Activated T-cell treated with anti-CD3 and anti-CD28 coated beads, Interleukin-2, amount 50 U/mL, for 24 hours (primary cell): ENCODE measurements around the gene CDX1.

Source experiments
- DNase-seq: peaks from one replicate; pipeline ENCODE4 v3.0.0-alpha.2; 2020
- H3K27ac Mint-ChIP-seq: 2 replicates; pipeline ENCODE4 v1.8.0; 2020; ENCODE audit warnings: mild to moderate bottlenecking, mixed read lengths
- H3K27me3 Mint-ChIP-seq: 2 replicates; pipeline ENCODE4 v1.8.0; 2020; ENCODE audit warnings: mixed read lengths
- H3K36me3 Mint-ChIP-seq: 2 replicates; pipeline ENCODE4 v1.8.0; 2020; ENCODE audit warnings: low read depth, mixed read lengths
- H3K4me1 Mint-ChIP-seq: 2 replicates; pipeline ENCODE4 v1.8.0; 2020; ENCODE audit warnings: low read depth, mixed read lengths
- H3K4me3 Mint-ChIP-seq: 2 replicates; pipeline ENCODE4 v1.8.0; 2020; ENCODE audit warnings: mild to moderate bottlenecking, moderate library complexity, mixed read lengths
- H3K9me3 Mint-ChIP-seq: 2 replicates; pipeline ENCODE4 v1.8.0; 2020; ENCODE audit warnings: mixed read lengths

Gene CDX1

DNA sequence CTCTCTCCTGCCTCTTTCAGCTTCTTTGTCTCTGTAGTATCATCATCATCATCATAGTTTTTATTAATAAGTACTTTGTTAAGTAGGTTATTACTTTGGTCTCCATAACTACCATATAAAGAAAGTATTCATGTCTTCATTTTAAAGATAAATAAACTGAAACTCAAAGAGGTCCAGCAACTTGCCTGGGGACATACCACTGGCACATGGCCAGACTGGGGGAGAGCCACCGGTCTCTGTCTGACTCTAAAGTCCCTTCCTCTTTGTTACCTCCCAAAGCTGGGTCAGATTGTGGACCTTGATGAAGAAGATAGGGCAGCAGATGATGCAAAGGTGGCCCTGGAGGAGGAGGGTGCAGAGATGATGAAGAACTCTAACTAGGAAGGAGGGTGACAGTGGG is 8.5 kb downstream of the CDX1 start:
- no peak for DNase-seq
- Mint-ChIP-seq H3K4me3 (no peak overlapping the region), H3K27me3 (peaks cover 19% of the 10 kb centered on the region)

DNA sequence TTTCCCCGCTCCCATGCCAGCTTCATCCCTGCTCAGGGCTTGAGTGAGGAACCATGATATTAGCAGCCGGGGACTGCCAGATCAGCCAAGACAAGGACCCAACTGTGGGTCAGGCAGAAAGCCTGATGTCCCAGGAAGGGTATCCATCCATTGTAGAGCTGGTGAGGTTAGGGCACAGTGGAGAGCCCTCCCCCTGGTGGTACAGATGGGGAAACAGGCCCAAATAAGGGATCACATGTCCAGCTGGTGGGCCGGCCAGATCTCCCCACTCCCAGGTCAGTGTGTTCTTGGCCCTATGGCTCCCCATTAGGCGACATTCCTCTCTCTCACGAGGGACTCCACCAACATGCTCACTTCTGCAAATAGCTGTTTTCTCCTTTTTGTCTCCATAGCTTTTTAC is 9.0 kb downstream of the CDX1 start:
- Mint-ChIP-seq H3K27ac (no peak overlapping the region), H3K4me3 (no peak overlapping the region), H3K36me3 (no peaks in the 10 kb centered on the region), H3K9me3 (no peaks in the 10 kb centered on the region), H3K4me1 (no peaks in the 10 kb centered on the region), H3K27me3 (peaks cover 14% of the 10 kb centered on the region)
- DNase-seq: no peak

More for the DNA sequence above, 8.5 kb downstream of the CDX1 start:
- H3K27ac Mint-ChIP-seq: no peak overlapping the region
- H3K9me3 Mint-ChIP-seq: no peaks in the 10 kb centered on the region
- no peaks in the 10 kb centered on the region for H3K36me3 Mint-ChIP-seq
- H3K4me1 Mint-ChIP-seq: no peaks in the 10 kb centered on the region

DNA sequence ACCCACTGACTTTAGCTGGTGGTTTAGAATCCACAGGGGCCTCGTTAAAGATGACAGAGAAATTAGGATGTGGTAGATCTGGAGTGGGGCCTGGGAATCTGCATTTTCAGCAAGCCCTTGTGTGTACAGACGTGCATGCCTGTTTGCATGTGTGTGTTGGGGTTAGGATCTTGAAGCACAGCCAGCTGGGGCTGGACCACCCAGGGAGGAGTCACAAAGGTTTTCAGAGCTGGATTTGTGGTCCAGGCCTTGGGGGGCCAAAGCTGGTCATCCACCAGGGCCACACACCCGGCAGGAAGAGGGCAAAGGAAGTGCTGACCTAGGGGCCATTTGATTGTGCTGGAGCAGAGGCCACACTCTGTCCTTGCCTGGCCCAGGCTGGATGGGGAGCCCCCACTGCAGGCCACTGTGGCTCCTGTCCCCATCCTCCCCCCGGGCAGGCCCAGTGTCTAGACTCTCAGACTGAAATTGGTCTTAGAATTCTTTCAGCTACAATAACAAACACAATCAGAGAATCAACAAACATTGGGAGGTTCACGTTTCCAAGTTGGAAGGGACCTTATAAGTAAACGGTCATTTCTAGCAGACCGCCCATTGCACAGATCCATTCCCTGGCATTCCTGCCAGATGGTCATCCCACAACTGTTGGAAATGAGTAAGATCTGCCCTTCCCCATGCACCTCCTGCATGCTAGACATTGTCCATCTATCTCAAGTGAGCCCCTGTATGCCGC is 10.3 kb downstream of the CDX1 start:
- no peak overlapping the region for H3K27ac Mint-ChIP-seq
- no peak overlapping the region for H3K4me3 Mint-ChIP-seq
- H3K27me3 Mint-ChIP-seq: peaks cover 9% of the 10 kb centered on the region
- no peak for DNase-seq
- H3K4me1 Mint-ChIP-seq: no peaks in the 10 kb centered on the region
- no peaks in the 10 kb centered on the region for H3K36me3 Mint-ChIP-seq
- no peaks in the 10 kb centered on the region for H3K9me3 Mint-ChIP-seq

DNA sequence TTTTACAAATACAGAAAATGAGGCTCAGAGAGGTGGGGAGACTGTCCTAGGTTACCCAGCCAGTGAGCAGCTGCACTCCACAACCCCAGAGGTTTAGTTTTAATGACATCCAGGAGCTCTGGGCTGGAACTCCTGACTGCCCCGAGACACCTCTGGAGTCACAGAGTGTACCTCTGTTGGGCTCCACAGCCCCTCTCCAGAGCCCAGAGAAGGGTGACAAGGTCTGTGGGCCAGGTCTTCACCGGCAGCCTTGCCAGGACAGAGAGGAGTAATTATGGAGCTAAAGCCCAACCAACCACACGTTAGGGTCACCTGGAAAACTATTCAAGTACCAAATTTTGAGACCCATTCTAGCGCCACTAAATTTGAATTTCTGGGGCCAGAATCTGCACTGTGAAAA is 11.1 kb downstream of the CDX1 start:
- no peak overlapping the region for H3K27ac Mint-ChIP-seq
- H3K27me3 Mint-ChIP-seq: peaks cover 7% of the 10 kb centered on the region
- no peaks in the 10 kb centered on the region for H3K9me3 Mint-ChIP-seq
- no peaks in the 10 kb centered on the region for H3K36me3 Mint-ChIP-seq
- DNase-seq: no peak
- no peak overlapping the region for H3K4me3 Mint-ChIP-seq
- H3K4me1 Mint-ChIP-seq: no peaks in the 10 kb centered on the region

DNA sequence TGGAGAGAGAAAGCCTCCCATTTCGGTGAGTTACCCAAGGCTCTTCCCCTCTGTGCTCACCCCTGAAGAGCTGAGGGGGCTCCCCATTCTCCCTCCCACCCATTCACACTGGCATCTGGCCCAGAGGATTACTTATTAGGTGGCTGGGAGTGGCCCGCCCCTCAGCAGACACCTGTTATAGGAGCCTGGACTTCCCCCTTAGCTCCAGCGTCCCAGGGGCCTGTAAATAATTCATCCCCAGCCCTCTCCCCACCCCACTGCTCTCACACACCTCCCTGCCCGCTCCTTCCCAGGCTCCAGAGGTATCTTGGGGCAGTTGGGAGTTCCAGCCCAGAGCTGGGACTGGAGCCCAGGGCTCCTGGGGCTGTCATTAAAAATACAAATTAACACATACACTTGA is 11.7 kb downstream of the CDX1 start:
- H3K36me3 Mint-ChIP-seq: no peaks in the 10 kb centered on the region
- no peak overlapping the region for H3K27ac Mint-ChIP-seq
- no peak for DNase-seq
- H3K4me1 Mint-ChIP-seq: no peaks in the 10 kb centered on the region
- no peak overlapping the region for H3K4me3 Mint-ChIP-seq
- peaks cover 5% of the 10 kb centered on the region for H3K27me3 Mint-ChIP-seq
- no peaks in the 10 kb centered on the region for H3K9me3 Mint-ChIP-seq

DNA sequence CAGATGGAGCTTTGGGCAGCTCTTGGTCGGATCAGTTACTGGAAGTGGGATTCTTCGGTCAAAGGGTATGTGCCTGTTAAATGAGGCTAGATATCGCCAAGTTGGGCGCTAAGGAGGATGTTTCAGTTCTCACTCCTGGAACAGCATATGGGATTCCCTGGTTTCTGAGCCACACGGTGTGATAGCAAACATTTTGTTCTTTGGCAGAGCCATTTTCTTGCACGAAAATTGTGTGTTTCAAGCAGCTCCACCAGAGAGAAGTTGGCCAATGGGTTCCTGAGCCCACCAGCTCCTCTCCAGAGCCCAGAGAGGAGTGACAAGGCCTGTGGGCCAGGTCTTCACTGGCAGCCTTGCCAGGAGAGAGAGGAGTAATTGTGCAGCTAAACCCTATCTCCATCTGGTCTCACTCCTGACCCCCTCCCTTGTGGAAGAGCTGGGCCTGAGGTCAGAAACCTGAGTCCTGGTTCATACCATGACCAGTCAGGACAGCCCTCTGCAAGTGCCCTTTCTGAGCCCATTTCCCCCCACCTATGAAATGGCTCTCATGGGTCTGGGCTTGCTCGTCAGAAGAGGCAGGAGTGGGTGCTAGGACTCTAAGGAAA is 12.5 kb downstream of the CDX1 start:
- no peak for DNase-seq

DNA sequence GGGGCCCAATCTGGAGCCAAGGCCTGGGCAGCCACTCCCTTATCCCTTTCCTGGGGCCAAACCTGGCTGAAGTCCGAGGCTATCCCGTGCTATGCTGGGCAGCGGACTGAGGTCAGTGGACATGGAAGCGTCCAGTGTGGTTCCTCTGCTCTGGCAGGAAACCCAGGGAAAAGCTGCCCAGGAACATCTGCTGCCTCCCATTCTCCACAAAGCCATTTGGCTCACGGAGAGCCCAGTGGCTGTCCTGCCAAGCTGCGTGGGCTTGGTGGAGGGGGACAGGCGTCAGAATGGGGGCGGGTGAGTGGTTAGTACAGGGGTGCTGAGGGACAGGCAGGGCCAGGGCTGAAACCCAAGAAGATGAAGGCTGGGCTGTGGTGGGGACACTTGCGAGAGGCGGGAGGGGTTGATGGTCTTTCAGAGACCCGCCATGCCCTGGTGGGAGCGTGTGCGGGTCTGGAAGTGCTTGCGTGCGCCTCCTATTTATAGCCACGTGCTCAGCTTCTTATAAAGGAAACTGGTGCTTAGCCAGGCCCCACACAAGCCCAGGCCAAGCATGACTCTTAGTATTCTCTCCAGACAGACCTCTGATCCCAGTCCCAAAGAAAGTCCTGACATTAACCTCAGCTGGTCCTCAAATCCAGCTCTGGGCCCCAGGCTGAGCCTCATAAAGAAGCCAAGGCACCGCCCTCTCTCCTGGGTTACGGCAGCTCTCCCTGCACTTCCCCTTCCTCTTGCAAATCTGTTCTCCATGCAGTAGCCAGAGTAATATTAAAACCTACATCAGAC is 13.9 kb downstream of the CDX1 start:
- H3K27me3 Mint-ChIP-seq: no peaks in the 10 kb centered on the region
- no peaks in the 10 kb centered on the region for H3K4me1 Mint-ChIP-seq
- H3K9me3 Mint-ChIP-seq: no peaks in the 10 kb centered on the region
- H3K4me3 Mint-ChIP-seq: no peak overlapping the region
- no peak for DNase-seq
- H3K36me3 Mint-ChIP-seq: no peaks in the 10 kb centered on the region
- H3K27ac Mint-ChIP-seq: no peak overlapping the region

More for the DNA sequence above, 12.5 kb downstream of the CDX1 start:
- no peaks in the 10 kb centered on the region for H3K36me3 Mint-ChIP-seq
- no peaks in the 10 kb centered on the region for H3K9me3 Mint-ChIP-seq
- H3K4me3 Mint-ChIP-seq: no peak overlapping the region
- H3K27me3 Mint-ChIP-seq: no peaks in the 10 kb centered on the region
- H3K27ac Mint-ChIP-seq: no peak overlapping the region
- H3K4me1 Mint-ChIP-seq: no peaks in the 10 kb centered on the region

DNA sequence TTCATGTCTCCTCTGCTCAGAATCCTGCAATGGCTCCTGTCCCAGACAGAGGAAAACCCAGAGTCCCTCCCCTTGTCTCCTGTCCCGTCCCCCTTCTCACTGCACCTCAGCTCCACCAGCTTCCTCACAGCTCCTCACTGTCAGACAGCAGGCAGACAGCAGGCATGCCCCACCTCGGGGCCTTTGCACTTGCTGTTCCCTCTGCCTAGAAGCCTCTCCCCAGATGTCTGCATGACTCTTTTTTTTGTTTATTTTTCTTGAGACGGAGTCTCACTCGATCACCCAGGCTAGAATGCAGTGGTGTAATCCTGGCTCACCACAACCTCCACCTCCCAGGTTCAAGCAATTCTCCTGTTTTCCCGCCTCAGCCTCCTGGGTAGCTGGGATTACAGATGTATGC is 14.4 kb downstream of the CDX1 start:
- Mint-ChIP-seq H3K4me1 (no peaks in the 10 kb centered on the region), H3K27me3 (no peaks in the 10 kb centered on the region), H3K9me3 (no peaks in the 10 kb centered on the region), H3K27ac (no peak overlapping the region), H3K4me3 (no peak overlapping the region), H3K36me3 (no peaks in the 10 kb centered on the region)
- no peak for DNase-seq

DNA sequence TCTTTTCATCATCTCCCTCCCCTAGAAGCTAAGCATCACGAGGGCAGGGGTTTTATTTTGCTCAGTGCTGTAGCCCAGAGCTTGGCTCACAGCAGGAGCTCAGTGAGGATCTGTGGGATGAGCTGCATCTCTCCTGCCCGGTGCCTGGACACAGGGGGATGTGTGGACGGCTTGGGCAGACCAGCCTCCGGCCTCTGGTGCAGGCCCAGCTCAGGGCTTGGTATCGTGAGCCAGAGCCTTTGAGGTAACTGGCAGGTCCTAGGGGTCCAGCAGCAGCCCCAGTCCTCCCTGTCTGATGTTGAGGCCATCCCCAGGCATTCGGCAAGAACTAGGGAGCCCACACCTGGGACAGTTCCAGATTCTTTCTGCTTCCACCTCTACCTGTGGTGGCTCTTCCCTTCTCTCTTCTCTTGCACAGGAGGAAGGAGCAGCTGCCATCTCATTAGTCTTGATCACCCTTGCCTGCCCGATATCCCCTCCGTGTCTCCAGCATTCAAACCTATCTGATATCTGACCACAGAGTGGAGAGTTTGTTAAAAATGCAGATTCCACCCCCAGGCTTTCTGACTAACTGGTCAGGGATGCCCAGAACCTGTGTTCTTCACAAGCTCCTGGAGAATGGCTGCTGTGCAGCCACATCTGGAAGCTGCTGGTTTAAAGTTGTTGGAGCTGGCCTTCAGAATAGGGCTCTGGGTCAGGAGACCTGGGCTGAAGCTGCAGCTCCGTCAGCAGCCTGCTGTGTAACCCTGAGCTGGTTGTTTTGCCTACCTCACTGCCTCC is 15.4 kb downstream of the CDX1 start:
- Mint-ChIP-seq H3K9me3 (no peaks in the 10 kb centered on the region), H3K27me3 (no peaks in the 10 kb centered on the region), H3K36me3 (no peaks in the 10 kb centered on the region), H3K4me1 (no peaks in the 10 kb centered on the region), H3K4me3 (no peak overlapping the region), H3K27ac (no peak overlapping the region)
- no peak for DNase-seq

DNA sequence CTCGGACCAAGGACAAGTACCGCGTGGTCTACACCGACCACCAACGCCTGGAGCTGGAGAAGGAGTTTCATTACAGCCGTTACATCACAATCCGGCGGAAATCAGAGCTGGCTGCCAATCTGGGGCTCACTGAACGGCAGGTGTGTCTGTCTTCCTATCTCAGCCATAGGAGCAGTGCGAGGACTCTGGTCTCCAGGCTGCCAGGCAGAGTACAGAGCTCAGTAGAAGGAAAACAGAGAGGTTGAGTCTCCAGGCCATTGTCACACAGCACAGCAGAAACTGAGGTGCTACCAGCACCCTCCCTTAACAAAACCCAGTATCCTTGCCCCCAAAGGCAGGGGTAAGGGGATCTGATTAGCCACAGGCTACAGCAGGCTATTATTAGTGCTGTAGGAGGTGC is 16.2 kb downstream of the CDX1 start:
- peaks cover 6% of the 10 kb centered on the region for H3K27me3 Mint-ChIP-seq
- DNase-seq: no peak
- no peaks in the 10 kb centered on the region for H3K36me3 Mint-ChIP-seq
- H3K9me3 Mint-ChIP-seq: no peaks in the 10 kb centered on the region
- H3K27ac Mint-ChIP-seq: no peak overlapping the region
- H3K4me1 Mint-ChIP-seq: no peaks in the 10 kb centered on the region
- H3K4me3 Mint-ChIP-seq: no peak overlapping the region

DNA sequence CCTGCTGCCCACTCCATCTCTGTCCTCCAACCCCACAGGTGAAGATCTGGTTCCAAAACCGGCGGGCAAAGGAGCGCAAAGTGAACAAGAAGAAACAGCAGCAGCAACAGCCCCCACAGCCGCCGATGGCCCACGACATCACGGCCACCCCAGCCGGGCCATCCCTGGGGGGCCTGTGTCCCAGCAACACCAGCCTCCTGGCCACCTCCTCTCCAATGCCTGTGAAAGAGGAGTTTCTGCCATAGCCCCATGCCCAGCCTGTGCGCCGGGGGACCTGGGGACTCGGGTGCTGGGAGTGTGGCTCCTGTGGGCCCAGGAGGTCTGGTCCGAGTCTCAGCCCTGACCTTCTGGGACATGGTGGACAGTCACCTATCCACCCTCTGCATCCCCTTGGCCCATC is 16.9 kb downstream of the CDX1 start:
- no peak overlapping the region for H3K27ac Mint-ChIP-seq
- H3K36me3 Mint-ChIP-seq: no peaks in the 10 kb centered on the region
- no peaks in the 10 kb centered on the region for H3K4me1 Mint-ChIP-seq
- no peak for DNase-seq
- no peaks in the 10 kb centered on the region for H3K9me3 Mint-ChIP-seq
- peaks cover 11% of the 10 kb centered on the region for H3K27me3 Mint-ChIP-seq
- no peak overlapping the region for H3K4me3 Mint-ChIP-seq

DNA sequence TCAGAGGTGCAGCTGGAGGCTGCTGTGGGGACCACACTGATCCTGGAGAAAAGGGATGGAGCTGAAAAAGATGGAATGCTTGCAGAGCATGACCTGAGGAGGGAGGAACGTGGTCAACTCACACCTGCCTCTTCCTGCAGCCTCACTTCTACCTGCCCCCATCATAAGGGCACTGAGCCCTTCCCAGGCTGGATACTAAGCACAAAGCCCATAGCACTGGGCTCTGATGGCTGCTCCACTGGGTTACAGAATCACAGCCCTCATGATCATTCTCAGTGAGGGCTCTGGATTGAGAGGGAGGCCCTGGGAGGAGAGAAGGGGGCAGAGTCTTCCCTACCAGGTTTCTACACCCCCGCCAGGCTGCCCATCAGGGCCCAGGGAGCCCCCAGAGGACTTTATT is 17.4 kb downstream of the CDX1 start:
- Mint-ChIP-seq H3K4me3 (no peak overlapping the region), H3K9me3 (no peaks in the 10 kb centered on the region), H3K36me3 (no peaks in the 10 kb centered on the region), H3K27me3 (peaks cover 17% of the 10 kb centered on the region), H3K27ac (no peak overlapping the region), H3K4me1 (no peaks in the 10 kb centered on the region)
- no peak for DNase-seq

DNA sequence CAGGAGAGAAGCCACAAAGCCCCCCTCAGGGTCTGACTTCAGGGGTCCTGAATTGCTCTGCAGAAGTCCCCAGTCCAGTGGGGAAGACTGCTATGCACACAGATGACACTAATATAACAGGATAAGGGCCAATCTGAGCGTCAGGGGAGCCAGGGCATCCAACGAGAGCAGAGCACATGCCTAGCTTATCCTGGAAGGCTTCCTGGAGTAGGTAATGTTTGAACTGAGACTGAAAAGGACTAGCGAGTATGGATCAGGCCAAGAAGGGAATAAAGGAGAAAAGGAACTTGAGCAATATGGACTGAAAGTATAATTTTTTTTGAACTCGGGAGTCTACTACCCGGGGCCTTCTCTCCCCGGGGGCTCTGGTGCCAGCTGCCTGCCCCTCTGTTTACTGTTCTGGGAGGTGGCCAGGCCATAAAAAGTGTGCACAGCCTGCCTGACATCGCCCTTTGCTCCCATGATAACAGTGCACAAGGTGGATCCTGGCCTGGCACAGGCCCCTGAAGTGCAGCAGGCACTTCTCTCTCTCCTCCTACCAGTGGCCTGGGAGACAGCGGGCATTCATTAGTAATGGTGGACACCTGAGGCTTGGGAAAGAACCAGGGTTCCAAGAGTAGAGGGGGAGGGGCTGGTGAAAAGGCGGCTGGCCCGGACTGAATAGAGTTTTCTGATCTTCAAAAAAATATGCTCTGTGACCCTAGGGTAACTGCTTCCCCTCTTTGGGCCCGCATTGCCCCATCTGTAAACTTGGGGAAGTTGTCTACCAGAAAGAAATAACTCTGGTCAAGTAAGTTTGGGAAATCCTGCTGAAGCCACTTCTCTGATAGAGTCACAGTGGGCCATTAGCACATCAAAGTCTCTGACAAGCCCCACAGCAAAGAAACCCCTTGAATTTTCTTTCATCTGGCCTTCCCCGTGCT is 18.7 kb downstream of the CDX1 start:
- Mint-ChIP-seq H3K27me3 (peaks cover 26% of the 10 kb centered on the region), H3K4me3 (no peak overlapping the region), H3K36me3 (no peaks in the 10 kb centered on the region), H3K9me3 (no peaks in the 10 kb centered on the region), H3K27ac (no peak overlapping the region), H3K4me1 (no peaks in the 10 kb centered on the region)
- DNase-seq: no peak

DNA sequence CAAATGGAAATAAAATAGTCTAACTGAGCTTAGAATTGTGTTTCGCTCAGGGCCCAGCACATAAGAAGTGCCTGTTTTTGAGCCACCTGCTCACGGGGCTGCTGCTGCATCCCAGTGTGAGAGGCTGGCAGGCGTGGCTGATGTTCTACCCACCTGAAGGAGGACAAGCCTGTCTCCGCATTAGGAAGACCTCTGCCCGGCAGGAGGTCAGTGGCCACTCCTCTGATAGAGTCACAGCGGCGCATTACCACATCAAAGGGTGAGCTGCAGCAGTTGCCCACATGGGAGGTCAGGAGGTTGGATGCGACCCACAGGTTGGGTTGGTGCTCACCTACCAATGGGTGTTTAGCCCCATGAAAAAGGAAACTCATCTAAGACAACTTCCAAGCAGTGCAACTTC is 19.6 kb downstream of the CDX1 start:
- no peak for DNase-seq

More for the DNA sequence above, 19.6 kb downstream of the CDX1 start:
- no peak overlapping the region for H3K4me3 Mint-ChIP-seq
- H3K27me3 Mint-ChIP-seq: peaks cover 34% of the 10 kb centered on the region
- no peaks in the 10 kb centered on the region for H3K36me3 Mint-ChIP-seq
- H3K9me3 Mint-ChIP-seq: no peaks in the 10 kb centered on the region
- H3K27ac Mint-ChIP-seq: no peak overlapping the region
- no peaks in the 10 kb centered on the region for H3K4me1 Mint-ChIP-seq
